KOPT-K1 (cell line): ENCODE results near the gene NKD1.

Experiments
- H3K27ac ChIP-seq: fragments of 200-600 bp; sonication (generic); 2 replicates; pipeline ENCODE4 v1.5.1; 2016; ENCODE audit warnings: antibody characterized with exemption, mild to moderate bottlenecking, low read depth, low read length; ENCODE audit not compliant: poor library complexity, severe bottlenecking
- H3K36me3 ChIP-seq: fragments of 200-600 bp; sonication (generic); 2 replicates; pipeline ENCODE4 v1.5.1; 2017; ENCODE audit warnings: antibody characterized with exemption, mild to moderate bottlenecking, low read length, moderate library complexity; ENCODE audit not compliant: insufficient read depth
- H3K9me3 ChIP-seq: fragments of 200-600 bp; sonication (generic); 2 replicates; pipeline ENCODE4 v1.5.1; 2017; ENCODE audit warnings: antibody characterized with exemption, low read length, mild to moderate bottlenecking; ENCODE audit not compliant: insufficient read depth, poor library complexity, severe bottlenecking

The NKD1 gene

GRCh38 chr16:50539822-50540710 lies 8.1 kb upstream of the NKD1 start:
- H3K36me3 ChIP-seq: no peaks in the 10 kb centered on the region
- H3K9me3 ChIP-seq: peaks cover 15% of the 10 kb centered on the region
- no peak overlapping the region for H3K27ac ChIP-seq

- Histone ChIP-seq H3K9me3 (peaks cover 15% of the 10 kb centered on the region), H3K36me3 (no peaks in the 10 kb centered on the region)
Observed at GRCh38 chr16:50540711-50541007, 7.5 kb upstream of the NKD1 start.

GRCh38 chr16:50542703-50543102 lies 5.5 kb upstream of the NKD1 start:
- Histone ChIP-seq H3K27ac (no peak overlapping the region), H3K9me3 (peaks cover 15% of the 10 kb centered on the region), H3K36me3 (no peaks in the 10 kb centered on the region)

More at GRCh38 chr16:50540711-50541007, 7.5 kb upstream of the NKD1 start:
- H3K27ac ChIP-seq: no peak overlapping the region

- Histone ChIP-seq H3K9me3 (peaks cover 15% of the 10 kb centered on the region), H3K27ac (no peak overlapping the region), H3K36me3 (no peaks in the 10 kb centered on the region)
Observed at GRCh38 chr16:50546125-50546524, 2.1 kb upstream of the NKD1 start.

- peaks cover 14% of the 10 kb centered on the region for H3K9me3 ChIP-seq
- no peaks in the 10 kb centered on the region for H3K36me3 ChIP-seq
- no peak overlapping the region for H3K27ac ChIP-seq
Observed at GRCh38 chr16:50547340-50548124, 664 bp upstream of the NKD1 start.

- H3K27ac ChIP-seq: no peak overlapping the region
- H3K36me3 ChIP-seq: no peaks in the 10 kb centered on the region
- no peaks in the 10 kb centered on the region for H3K9me3 ChIP-seq
Observed at GRCh38 chr16:50548909-50549560, 839 bp downstream of the NKD1 start.

GRCh38 chr16:50549561-50549915 lies 1.3 kb downstream of the NKD1 start:
- no peak overlapping the region for H3K27ac ChIP-seq
- H3K36me3 ChIP-seq: no peaks in the 10 kb centered on the region
- no peaks in the 10 kb centered on the region for H3K9me3 ChIP-seq

- H3K27ac ChIP-seq: no peak overlapping the region
- H3K36me3 ChIP-seq: no peaks in the 10 kb centered on the region
- no peaks in the 10 kb centered on the region for H3K9me3 ChIP-seq
Observed at GRCh38 chr16:50550035-50550434, 1.8 kb downstream of the NKD1 start.

- H3K9me3 ChIP-seq: no peaks in the 10 kb centered on the region
- H3K36me3 ChIP-seq: no peaks in the 10 kb centered on the region
- H3K27ac ChIP-seq: no peak overlapping the region
Observed at GRCh38 chr16:50550866-50551641, 2.9 kb downstream of the NKD1 start.

- H3K9me3 ChIP-seq: peaks cover 2% of the 10 kb centered on the region
- H3K36me3 ChIP-seq: no peaks in the 10 kb centered on the region
- no peak overlapping the region for H3K27ac ChIP-seq
Observed at GRCh38 chr16:50552476-50553101, 4.4 kb downstream of the NKD1 start.

GRCh38 chr16:50553182-50553710 lies 5.0 kb downstream of the NKD1 start:
- Histone ChIP-seq H3K36me3 (no peaks in the 10 kb centered on the region), H3K27ac (no peak overlapping the region), H3K9me3 (peaks cover 5% of the 10 kb centered on the region)

- no peaks in the 10 kb centered on the region for H3K36me3 ChIP-seq
- H3K9me3 ChIP-seq: peaks cover 5% of the 10 kb centered on the region
- H3K27ac ChIP-seq: no peak overlapping the region
Observed at GRCh38 chr16:50553731-50554360, 5.7 kb downstream of the NKD1 start.

GRCh38 chr16:50555269-50555875 lies 7.2 kb downstream of the NKD1 start:
- no peak overlapping the region for H3K27ac ChIP-seq
- no peaks in the 10 kb centered on the region for H3K36me3 ChIP-seq

More at GRCh38 chr16:50555269-50555875, 7.2 kb downstream of the NKD1 start:
- peaks cover 5% of the 10 kb centered on the region for H3K9me3 ChIP-seq
